HepG2 (cell line): Measurements from ENCODE around the gene ERBB4. TPM values are rescaled to one million over a fixed set of nuclear protein-coding genes. Genes with fewer than 3 reads are reported as not detected.

Source experiments
- ATAC-seq: fragments of 200-7000 bp; cut with Tn5 transposase; 3 replicates; pipeline ENCODE4 v1.9.1; 2020; ENCODE audit warnings: mild to moderate bottlenecking, moderate library complexity
- BruUV-seq: library from RNA; stranded (reverse); fragments of 400-500 nt; replicated peaks from 2 replicates; lab custom pipeline; 2021; lab: Mats Ljungman, UMichigan
- CTCF ChIA-PET: fragments of 300-600 bp; formaldehyde crosslinking; extraction: SDS; loops from one replicate; lab custom pipeline; 2021; ENCODE audit warnings: low total read pairs, inconsistent platforms, low intra/inter-chr PET ratio; lab: Yijun Ruan, JAX
- POLR2A ChIA-PET: fragments of 350-600 bp; sonication (Branson Sonifier 250); formaldehyde crosslinking; loops from one replicate; lab custom pipeline; 2020; ENCODE audit warnings: antibody characterized with exemption, inconsistent platforms; lab: Yijun Ruan, JAX
- DNase-seq: peaks from one replicate; pipeline ENCODE4 v3.0.0-alpha.2; 2015; ENCODE audit warnings: low spot score
- FAIRE-seq: peaks from 3 replicates; lab custom pipeline; 2011; peaks lifted over from hg19 to GRCh38; lab: Jason Lieb, UNC
- H2AFZ ChIP-seq: one replicate; pipeline ENCODE4 v1.6.1; 2011; ENCODE audit warnings: low read length, inconsistent platforms
- H3K27ac ChIP-seq: fragments of 300-600 bp; 3 replicates; pipeline ENCODE4 v1.8.0; 2011; ENCODE audit warnings: mixed run types, mild to moderate bottlenecking, mixed read lengths, low read length, inconsistent platforms; ENCODE audit not compliant: insufficient read depth; ENCODE audit errors: extremely low read length
- H3K27me3 ChIP-seq, 2 experiments: fragments of 200-600 bp in 1 of 2; 2 replicates in 1 of 2; 3 replicates in 1 of 2; pipeline versions ENCODE4 v1.6.0 to v1.8.0; 2011; ENCODE audit warnings: low read length in 2 of 2, mild to moderate bottlenecking in 2 of 2, moderate library complexity in 2 of 2, inconsistent platforms in 1 of 2; ENCODE audit not compliant: insufficient read depth in 2 of 2, control insufficient read depth in 1 of 2
- H3K36me3 ChIP-seq, 2 experiments: fragments of 200-600 bp in 1 of 2; replicated peaks in 1 of 2; 2 replicates in 1 of 2; 3 replicates in 1 of 2; pipeline versions ENCODE4 v1.5.1 to v1.8.0; 2011; ENCODE audit warnings: low read length in 2 of 2, inconsistent platforms in 1 of 2; ENCODE audit not compliant: insufficient read depth in 2 of 2, control insufficient read depth in 1 of 2
- H3K4me1 ChIP-seq: 2 replicates; pipeline ENCODE4 v1.5.1; 2012; ENCODE audit warnings: low read length, inconsistent platforms; ENCODE audit not compliant: insufficient read depth
- H3K4me2 ChIP-seq: 2 replicates; pipeline ENCODE4 v1.6.0; 2011; ENCODE audit warnings: low read depth, low read length, inconsistent platforms
- H3K4me3 ChIP-seq, 3 experiments: fragments of 200-600 bp in 1 of 3; sonication (generic), shearing (Covaris generic) in 1 of 3; replicated peaks in 1 of 3; 2 replicates each; pipeline ENCODE4 v1.5.1; 2011 to 2016; ENCODE audit warnings: low read length in 3 of 3, inconsistent platforms in 2 of 3, low read depth in 2 of 3, mild to moderate bottlenecking in 2 of 3, control low read depth in 1 of 3, mixed read lengths in 1 of 3; ENCODE audit not compliant: insufficient read depth in 1 of 3
- H3K79me2 ChIP-seq: one replicate; pipeline ENCODE4 v1.6.1; 2011; ENCODE audit warnings: low read length, inconsistent platforms; ENCODE audit not compliant: insufficient read depth
- H3K9ac ChIP-seq: 2 replicates; pipeline ENCODE4 v1.6.0; 2011; ENCODE audit warnings: mild to moderate bottlenecking, low read depth, low read length, inconsistent platforms; ENCODE audit not compliant: insufficient read depth
- H3K9me3 ChIP-seq: 2 replicates; pipeline ENCODE4 v1.5.1; 2012; ENCODE audit warnings: mild to moderate bottlenecking, low read length
- H4K20me1 ChIP-seq: 2 replicates; pipeline ENCODE4 v1.6.0; 2011; ENCODE audit warnings: inconsistent platforms, mild to moderate bottlenecking, low read length, moderate library complexity; ENCODE audit not compliant: insufficient read depth
- EHMT2 ChIP-seq: fragments of 200-600 bp; sonication (generic); IDR thresholded peaks from 2 replicates; pipeline ENCODE4 v1.7.0; 2017; ENCODE audit warnings: antibody characterized with exemption, low read depth, low read length, borderline replicate concordance
- MAFK ChIP-seq, 2 experiments: IDR thresholded peaks in 1 of 2; conservative IDR thresholded peaks in 1 of 2; 2 replicates each; pipeline ENCODE4 v1.6.1; 2011; ENCODE audit warnings: improper control_type of control experiment in 2 of 2, low read length in 2 of 2
- MYPOP ChIP-seq: sonication (generic); formaldehyde crosslinking; IDR thresholded peaks from 2 replicates; pipeline ENCODE4 v1.8.1; 2023; ENCODE audit warnings: mild to moderate bottlenecking, moderate library complexity, missing genetic modification reagents
- NFKB2 ChIP-seq: sonication (generic); formaldehyde crosslinking; IDR thresholded peaks from 2 replicates; pipeline ENCODE4 v1.4.0; 2020; ENCODE audit warnings: missing genetic modification reagents, borderline replicate concordance
- REL ChIP-seq: sonication (generic); formaldehyde crosslinking; conservative IDR thresholded peaks from 2 replicates; pipeline ENCODE4 v1.8.0; 2022; ENCODE audit warnings: mild to moderate bottlenecking, missing genetic modification reagents, moderate library complexity
- SNRNP70 ChIP-seq: fragments of 200-400 bp; formaldehyde crosslinking; IDR thresholded peaks from 2 replicates; pipeline ENCODE4 v1.6.1; 2017; ENCODE audit warnings: mild to moderate bottlenecking, low read depth, low read length, moderate library complexity
- WGBS: methylation state at CpG from one replicate; pipeline ENCODE4 v1.1.6; 2017; ENCODE audit warnings: low lambda C conversion rate; 5-methylcytosine and 5-hydroxymethylcytosine counted together
- in situ Hi-C: cut with HindIII; loops from 2 replicates; pipeline ENCODE4 v1.10.0; 2017; ENCODE audit warnings: low pct_unique_long_range_greater_than_20kb; ENCODE audit not compliant: extremely low pct_ligation_motif_present
- intact Hi-C: fragments of 100-400 bp; cut with micrococcal nuclease; formaldehyde crosslinking; loops from one replicate; pipeline ENCODE4 v1.10.0; 2022; ENCODE audit not compliant: unreplicated experiment
- polyA plus RNA-seq, 8 experiments: library from polyadenylated mRNA; depleted of rRNA in 3 of 8; stranded (reverse) in 7 of 8; unstranded in 1 of 8; fragments of >200 nt; fragmentation: Illumina TruSeq in 4 of 8; extraction: Trizol in 4 of 8; gene quantifications; 2 replicates each; pipeline versions ENCODE4 v1.2.1 to v1.2.3, GENCODE V29; 2011 to 2016; ENCODE audit warnings: low read depth in 4 of 8, missing spikeins in 1 of 8, mixed read lengths in 1 of 8; ENCODE audit not compliant: insufficient read depth in 1 of 8
- total RNA-seq, 5 experiments: library from RNA; depleted of rRNA; stranded (reverse); fragments of >200 nt; fragmentation: Illumina TruSeq; extraction: Trizol; gene quantifications; 2 replicates each; pipeline ENCODE4 v1.2.3, GENCODE V29; 2016; ENCODE audit warnings: low read depth in 1 of 5
- TF ChIP-seq, protein P1 (sequence below): sonication (generic); formaldehyde crosslinking; IDR thresholded peaks from 2 replicates; pipeline ENCODE4 v1.4.0; 2020; ENCODE audit warnings: mild to moderate bottlenecking, low read depth, missing genetic modification reagents

Gene ERBB4
- total and polyA plus RNA-seq, 2 of the 13 experiments (the other 11 are each of a cell fraction or from before 2014, with no cell fraction given), result not detected

GRCh38 chr2:212540341-212540740 is 1.7 kb upstream of the ERBB4 start:
- FAIRE-seq, result no peak
- ChIA-PET CTCF (no interaction called here), POLR2A (no interaction called here)
- H3K9me3 ChIP-seq, result no peaks in the 10 kb centered on the region
- H3K27ac ChIP-seq, result no peak overlapping the region
- no peak overlapping the region for H2AFZ ChIP-seq
- no peak overlapping the region for H3K4me2 ChIP-seq
- no peaks in the 10 kb centered on the region for H4K20me1 ChIP-seq
- no peak overlapping the region for H3K9ac ChIP-seq
- intact Hi-C loops, result no loop called here
- BruUV-seq, result no TSS peak
- peaks cover 5 to 45% of the 10 kb centered on the region in 2 experiments; a peak in 4 of 5 replicates for H3K27me3 ChIP-seq
- no peak overlapping the region for H3K4me3 ChIP-seq
- in situ Hi-C loops, result loop anchor here (10.0 kb wide), 1 partner anchor 396 kb away; no protein-coding TSS in a partner anchor
- no peak for TF ChIP-seq NFKB2 (CRISPR knock-in tag)
- TF ChIP-seq EHMT2, result no peak
- TF ChIP-seq, protein P1, sequence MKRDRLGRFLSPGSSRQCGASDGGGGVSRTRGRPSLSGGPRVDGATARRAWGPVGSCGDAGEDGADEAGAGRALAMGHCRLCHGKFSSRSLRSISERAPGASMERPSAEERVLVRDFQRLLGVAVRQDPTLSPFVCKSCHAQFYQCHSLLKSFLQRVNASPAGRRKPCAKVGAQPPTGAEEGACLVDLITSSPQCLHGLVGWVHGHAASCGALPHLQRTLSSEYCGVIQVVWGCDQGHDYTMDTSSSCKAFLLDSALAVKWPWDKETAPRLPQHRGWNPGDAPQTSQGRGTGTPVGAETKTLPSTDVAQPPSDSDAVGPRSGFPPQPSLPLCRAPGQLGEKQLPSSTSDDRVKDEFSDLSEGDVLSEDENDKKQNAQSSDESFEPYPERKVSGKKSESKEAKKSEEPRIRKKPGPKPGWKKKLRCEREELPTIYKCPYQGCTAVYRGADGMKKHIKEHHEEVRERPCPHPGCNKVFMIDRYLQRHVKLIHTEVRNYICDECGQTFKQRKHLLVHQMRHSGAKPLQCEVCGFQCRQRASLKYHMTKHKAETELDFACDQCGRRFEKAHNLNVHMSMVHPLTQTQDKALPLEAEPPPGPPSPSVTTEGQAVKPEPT (CRISPR knock-in tag), result no peak
- no peak for TF ChIP-seq MYPOP (CRISPR knock-in tag)
- no peak for TF ChIP-seq SNRNP70
- TF ChIP-seq MAFK (conservative IDR thresholded peaks at IDR 0.05 in 1 of 2, IDR thresholded peaks at IDR 0.05 in 1 of 2; ENCODE audit: low read length in 2 of 2), result 0 out of 4 replicates have a peak, but pooled peaks of 1 of the 2 experiments have one; percentile 37
- no peak for TF ChIP-seq REL (CRISPR knock-in tag)
- TF ChIP-seq, all 625 proteins: peak for 1
- no peaks in the 10 kb centered on the region for H3K79me2 ChIP-seq
- no peak for ATAC-seq
- H3K4me1 ChIP-seq, result peaks cover 20% of the 10 kb centered on the region
- no peak for DNase-seq
- WGBS, result 45% methylated on average over 4 of the region's 4 CpGs
- no peaks in the 10 kb centered on the region for H3K36me3 ChIP-seq
